ENCODE data around the gene MALSU1. TPM values are rescaled to one million over a fixed set of nuclear protein-coding genes. Genes with fewer than 3 reads are reported as not detected.

The MALSU1 gene
- total and polyA plus RNA-seq, 4 donors: 26.8 to 51.7 (median 45.1) TPM

DNA sequence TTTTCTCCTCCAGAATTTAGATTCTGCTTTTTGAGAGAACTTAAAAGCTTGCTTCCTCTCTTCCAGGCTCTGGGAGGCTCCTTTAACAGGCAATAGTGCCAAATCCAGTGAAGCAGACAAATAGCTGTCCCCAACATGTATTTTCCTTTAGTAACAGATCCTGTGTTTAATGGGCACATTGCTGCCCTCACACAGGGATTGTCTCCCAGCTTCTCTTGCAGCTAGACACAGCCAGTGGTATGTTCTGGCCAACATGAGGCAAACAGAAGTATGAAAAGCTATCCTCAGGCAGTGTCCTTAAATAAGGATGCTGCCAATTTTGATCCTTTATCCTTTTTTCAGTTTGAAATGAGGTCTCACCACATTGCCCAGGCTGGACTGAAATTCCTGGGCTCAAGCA lies 38.2 kb downstream of the MALSU1 start:
- peaks cover 0 to 6% (median 0%) of the 10 kb centered on the region in 4 donors for H3K9me3 ChIP-seq (ENCODE audit: control insufficient read depth in 4 of 4, insufficient read depth in 3 of 4, low read length in 3 of 4)
- H3K4me3 ChIP-seq: no peak overlapping the region
- ATAC-seq (ENCODE audit: insufficient read depth, low FRiP score) (no peak), DNase-seq (no peak)
- peaks cover 0 to 14% (median 7%) of the 10 kb centered on the region in 4 donors for H3K36me3 ChIP-seq (ENCODE audit: control insufficient read depth in 4 of 4, insufficient read depth in 4 of 4, low read length in 4 of 4)
- no peak overlapping the region for H3K27ac ChIP-seq (ENCODE audit: low read depth in 1 of 2, low read length in 1 of 2)
- H3K27me3 ChIP-seq (ENCODE audit: control insufficient read depth in 3 of 3, insufficient read depth in 3 of 3, low read length in 2 of 3): no peaks in the 10 kb centered on the region
- H3K9ac ChIP-seq (ENCODE audit: insufficient read depth in 1 of 2, low read length in 2 of 2): no peak overlapping the region
- H3K4me1 ChIP-seq (ENCODE audit: control insufficient read depth in 5 of 5, insufficient read depth in 5 of 5, low read length in 5 of 5): peaks cover 8 to 53% (median 19%) of the 10 kb centered on the region in 5 donors
- TF ChIP-seq, protein P1, sequence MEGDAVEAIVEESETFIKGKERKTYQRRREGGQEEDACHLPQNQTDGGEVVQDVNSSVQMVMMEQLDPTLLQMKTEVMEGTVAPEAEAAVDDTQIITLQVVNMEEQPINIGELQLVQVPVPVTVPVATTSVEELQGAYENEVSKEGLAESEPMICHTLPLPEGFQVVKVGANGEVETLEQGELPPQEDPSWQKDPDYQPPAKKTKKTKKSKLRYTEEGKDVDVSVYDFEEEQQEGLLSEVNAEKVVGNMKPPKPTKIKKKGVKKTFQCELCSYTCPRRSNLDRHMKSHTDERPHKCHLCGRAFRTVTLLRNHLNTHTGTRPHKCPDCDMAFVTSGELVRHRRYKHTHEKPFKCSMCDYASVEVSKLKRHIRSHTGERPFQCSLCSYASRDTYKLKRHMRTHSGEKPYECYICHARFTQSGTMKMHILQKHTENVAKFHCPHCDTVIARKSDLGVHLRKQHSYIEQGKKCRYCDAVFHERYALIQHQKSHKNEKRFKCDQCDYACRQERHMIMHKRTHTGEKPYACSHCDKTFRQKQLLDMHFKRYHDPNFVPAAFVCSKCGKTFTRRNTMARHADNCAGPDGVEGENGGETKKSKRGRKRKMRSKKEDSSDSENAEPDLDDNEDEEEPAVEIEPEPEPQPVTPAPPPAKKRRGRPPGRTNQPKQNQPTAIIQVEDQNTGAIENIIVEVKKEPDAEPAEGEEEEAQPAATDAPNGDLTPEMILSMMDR (IDR thresholded peaks at IDR 0.05; ENCODE audit: control extremely low read depth, extremely low read depth): no peak

DNA sequence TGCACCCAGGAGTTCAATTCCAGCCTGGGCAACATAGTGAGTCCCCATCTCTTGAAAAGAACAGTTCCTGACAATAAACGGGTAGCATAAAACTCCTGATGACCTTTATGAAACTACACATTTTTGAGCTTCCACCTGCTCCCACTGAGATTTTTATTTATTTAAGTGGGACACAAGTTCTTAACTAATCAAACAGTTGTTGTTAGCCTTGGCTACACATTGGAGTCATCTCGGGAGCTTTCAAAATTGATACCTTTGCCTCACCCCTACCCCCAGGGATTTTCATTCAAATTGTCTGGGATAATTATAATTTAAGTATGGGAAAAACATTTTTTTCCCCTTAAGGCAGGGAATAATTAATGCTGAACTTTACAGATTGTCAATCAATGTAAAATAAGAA lies 39.3 kb downstream of the MALSU1 start:
- Histone ChIP-seq H3K36me3 (ENCODE audit: control insufficient read depth in 4 of 4, insufficient read depth in 4 of 4, low read length in 4 of 4) (peaks cover 0 to 19% (median 9%) of the 10 kb centered on the region in 4 donors), H3K4me3 (no peak overlapping the region), H3K9ac (ENCODE audit: insufficient read depth in 1 of 2, low read length in 2 of 2) (no peak overlapping the region), H3K9me3 (ENCODE audit: control insufficient read depth in 4 of 4, insufficient read depth in 3 of 4, low read length in 3 of 4) (peaks cover 0 to 6% (median 0%) of the 10 kb centered on the region in 4 donors), H3K27ac (ENCODE audit: low read depth in 1 of 2, low read length in 1 of 2) (no peak overlapping the region), H3K4me1 (ENCODE audit: control insufficient read depth in 5 of 5, insufficient read depth in 5 of 5, low read length in 5 of 5) (peaks cover 8 to 44% (median 14%) of the 10 kb centered on the region in 5 donors), H3K27me3 (ENCODE audit: control insufficient read depth in 3 of 3, insufficient read depth in 3 of 3, low read length in 2 of 3) (no peaks in the 10 kb centered on the region)
- no peak for DNase-seq
- ATAC-seq (ENCODE audit: insufficient read depth, low FRiP score): no peak
- TF ChIP-seq, protein P1 (IDR thresholded peaks at IDR 0.05; ENCODE audit: control extremely low read depth, extremely low read depth): no peak
- 74 to 89% methylated on average over 2 of the region's 2 CpGs for WGBS, 2 donors

DNA sequence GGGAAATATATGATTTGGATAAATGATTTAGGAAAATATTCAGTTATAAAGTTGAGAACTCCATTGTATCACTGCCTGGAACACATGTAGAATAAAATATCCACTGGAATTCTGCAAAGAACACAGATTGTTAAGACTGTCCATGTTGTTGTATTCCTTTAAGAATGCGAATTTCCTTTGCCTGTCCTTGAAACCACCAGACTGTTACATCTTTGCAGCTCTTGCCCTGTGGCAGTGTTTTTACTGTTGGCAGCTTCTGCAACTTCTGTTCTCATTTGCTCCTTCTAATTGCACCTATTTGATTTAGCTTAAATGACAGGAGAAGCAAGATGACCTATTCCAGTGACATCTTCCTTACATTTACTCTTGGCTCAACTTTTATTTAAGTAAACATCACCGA lies 39.7 kb downstream of the MALSU1 start:
- TF ChIP-seq, protein P1 (IDR thresholded peaks at IDR 0.05; ENCODE audit: control extremely low read depth, extremely low read depth): no peak
- 42 to 74% methylated on average over 2 of the region's 2 CpGs for WGBS, 2 donors
- DNase-seq (no peak), ATAC-seq (ENCODE audit: insufficient read depth, low FRiP score) (no peak)
- no peak overlapping the region for H3K9ac ChIP-seq (ENCODE audit: insufficient read depth in 1 of 2, low read length in 2 of 2)
- H3K36me3 ChIP-seq (ENCODE audit: control insufficient read depth in 4 of 4, insufficient read depth in 4 of 4, low read length in 4 of 4): peaks cover 0 to 19% (median 9%) of the 10 kb centered on the region in 4 donors
- H3K9me3 ChIP-seq (ENCODE audit: control insufficient read depth in 4 of 4, insufficient read depth in 3 of 4, low read length in 3 of 4): peaks cover 0 to 6% (median 0%) of the 10 kb centered on the region in 4 donors
- peaks cover 8 to 40% (median 14%) of the 10 kb centered on the region in 5 donors for H3K4me1 ChIP-seq (ENCODE audit: control insufficient read depth in 5 of 5, insufficient read depth in 5 of 5, low read length in 5 of 5)
- no peaks in the 10 kb centered on the region for H3K27me3 ChIP-seq (ENCODE audit: control insufficient read depth in 3 of 3, insufficient read depth in 3 of 3, low read length in 2 of 3)
- no peak overlapping the region for H3K27ac ChIP-seq (ENCODE audit: low read depth in 1 of 2, low read length in 1 of 2)
- no peak overlapping the region for H3K4me3 ChIP-seq

All from lung (tissue), 12 donors.